Measurements from ENCODE around the gene TNPO3. TPM values are rescaled to one million over a fixed set of nuclear protein-coding genes. Genes with fewer than 3 reads are reported as not detected.

TNPO3 gene
- polyA plus RNA-seq, 1 of the 3 experiments (the other 2 are of a cell fraction): 27.8 TPM

DNA sequence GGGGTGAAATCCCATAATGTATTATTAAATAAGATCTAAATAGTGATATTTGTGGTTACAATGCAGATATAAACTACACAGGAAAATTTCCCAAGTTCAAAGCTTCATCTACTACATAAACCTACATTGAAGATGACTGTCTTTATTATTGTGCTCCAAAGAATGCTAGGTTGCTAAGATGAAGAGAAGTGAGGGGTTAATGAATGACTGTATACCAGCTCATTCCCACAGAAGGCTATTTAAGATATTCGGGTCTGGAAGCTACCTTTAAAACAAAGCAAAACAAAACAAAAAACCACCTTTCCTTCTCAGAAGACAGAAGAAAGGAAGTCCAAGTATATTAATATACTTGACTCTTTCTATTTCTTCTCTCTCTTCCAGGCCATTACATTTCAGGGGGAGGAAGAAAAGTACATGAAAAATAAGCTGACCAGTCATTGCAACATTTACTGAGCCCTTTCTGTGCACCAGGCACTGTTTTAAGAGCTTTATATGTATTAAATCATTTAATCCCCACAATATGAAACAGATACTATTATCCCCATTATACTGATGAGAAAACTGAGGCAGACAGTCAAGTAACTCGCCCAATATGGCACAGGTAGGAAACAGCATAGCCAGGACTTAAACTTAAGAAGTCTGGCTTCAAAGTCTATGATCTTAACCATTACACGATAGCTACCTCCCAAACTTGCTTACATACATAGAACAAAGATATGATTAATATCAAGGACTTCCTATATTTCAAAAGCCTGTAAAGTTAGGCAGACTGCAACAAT is 48.1 kb downstream of the TNPO3 start:
- H3K4me1 ChIP-seq (ENCODE audit: control insufficient read depth in 1 of 2, insufficient read depth in 2 of 2, low read depth in 1 of 2, low read length in 1 of 2): peaks cover 0 to 4% of the 10 kb centered on the region in 2 experiments; a peak in 1 of 4 replicates
- H3K4me2 ChIP-seq: no peak overlapping the region
- H3K9ac ChIP-seq: no peak overlapping the region
- no peak overlapping the region for H3K4me3 ChIP-seq (ENCODE audit: low read depth in 2 of 2, low read length in 1 of 2)
- peaks cover 54% of the 10 kb centered on the region for H3K79me2 ChIP-seq (ENCODE audit: insufficient read depth)
- no peak overlapping the region for H3K27ac ChIP-seq (ENCODE audit: low read depth in 2 of 2, low read length in 1 of 2)
- POLR2A ChIA-PET: interaction anchor here (0.5 kb wide), 1 partner anchor 14 kb away, joined by 3 read pairs; no protein-coding TSS in a partner anchor
- no peaks in the 10 kb centered on the region for H3K9me2 ChIP-seq
- H4K20me1 ChIP-seq (ENCODE audit: insufficient read depth): 0 out of 2 replicates have a peak, but pooled peaks cover 9% of the 10 kb centered on the region
- CTCF ChIA-PET: interaction anchor here (0.5 to 2.2 kb wide), 6 partner anchors 11 to 1356 kb away, joined by 3 to 10 read pairs (median 4); no protein-coding TSS in a partner anchor
- no peak for TF ChIP-seq MEF2A (IDR thresholded peaks at IDR 0.05; ENCODE audit: borderline replicate concordance, low read depth)
- no peak for TF ChIP-seq RAD21 (IDR thresholded peaks at IDR 0.05; ENCODE audit: low read length)
- TF ChIP-seq, protein P1, sequence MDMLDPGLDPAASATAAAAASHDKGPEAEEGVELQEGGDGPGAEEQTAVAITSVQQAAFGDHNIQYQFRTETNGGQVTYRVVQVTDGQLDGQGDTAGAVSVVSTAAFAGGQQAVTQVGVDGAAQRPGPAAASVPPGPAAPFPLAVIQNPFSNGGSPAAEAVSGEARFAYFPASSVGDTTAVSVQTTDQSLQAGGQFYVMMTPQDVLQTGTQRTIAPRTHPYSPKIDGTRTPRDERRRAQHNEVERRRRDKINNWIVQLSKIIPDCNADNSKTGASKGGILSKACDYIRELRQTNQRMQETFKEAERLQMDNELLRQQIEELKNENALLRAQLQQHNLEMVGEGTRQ (IDR thresholded peaks at IDR 0.05; ENCODE audit: borderline replicate concordance, low read depth, low read length): no peak
- TF ChIP-seq ELF1 (IDR thresholded peaks at IDR 0.05): no peak
- TF ChIP-seq NFIC (IDR thresholded peaks at IDR 0.05; ENCODE audit: borderline replicate concordance): no peak
- TF ChIP-seq TAF1 (IDR thresholded peaks at IDR 0.05; ENCODE audit: borderline replicate concordance, low read depth, low read length): no peak
- TF ChIP-seq FOXJ3 (CRISPR knock-in tag; IDR thresholded peaks at IDR 0.05): no peak
- TF ChIP-seq, protein P2, sequence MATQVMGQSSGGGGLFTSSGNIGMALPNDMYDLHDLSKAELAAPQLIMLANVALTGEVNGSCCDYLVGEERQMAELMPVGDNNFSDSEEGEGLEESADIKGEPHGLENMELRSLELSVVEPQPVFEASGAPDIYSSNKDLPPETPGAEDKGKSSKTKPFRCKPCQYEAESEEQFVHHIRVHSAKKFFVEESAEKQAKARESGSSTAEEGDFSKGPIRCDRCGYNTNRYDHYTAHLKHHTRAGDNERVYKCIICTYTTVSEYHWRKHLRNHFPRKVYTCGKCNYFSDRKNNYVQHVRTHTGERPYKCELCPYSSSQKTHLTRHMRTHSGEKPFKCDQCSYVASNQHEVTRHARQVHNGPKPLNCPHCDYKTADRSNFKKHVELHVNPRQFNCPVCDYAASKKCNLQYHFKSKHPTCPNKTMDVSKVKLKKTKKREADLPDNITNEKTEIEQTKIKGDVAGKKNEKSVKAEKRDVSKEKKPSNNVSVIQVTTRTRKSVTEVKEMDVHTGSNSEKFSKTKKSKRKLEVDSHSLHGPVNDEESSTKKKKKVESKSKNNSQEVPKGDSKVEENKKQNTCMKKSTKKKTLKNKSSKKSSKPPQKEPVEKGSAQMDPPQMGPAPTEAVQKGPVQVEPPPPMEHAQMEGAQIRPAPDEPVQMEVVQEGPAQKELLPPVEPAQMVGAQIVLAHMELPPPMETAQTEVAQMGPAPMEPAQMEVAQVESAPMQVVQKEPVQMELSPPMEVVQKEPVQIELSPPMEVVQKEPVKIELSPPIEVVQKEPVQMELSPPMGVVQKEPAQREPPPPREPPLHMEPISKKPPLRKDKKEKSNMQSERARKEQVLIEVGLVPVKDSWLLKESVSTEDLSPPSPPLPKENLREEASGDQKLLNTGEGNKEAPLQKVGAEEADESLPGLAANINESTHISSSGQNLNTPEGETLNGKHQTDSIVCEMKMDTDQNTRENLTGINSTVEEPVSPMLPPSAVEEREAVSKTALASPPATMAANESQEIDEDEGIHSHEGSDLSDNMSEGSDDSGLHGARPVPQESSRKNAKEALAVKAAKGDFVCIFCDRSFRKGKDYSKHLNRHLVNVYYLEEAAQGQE (IDR thresholded peaks at IDR 0.05; ENCODE audit: low read depth, low read length): no peak
- TF ChIP-seq, protein P3, sequence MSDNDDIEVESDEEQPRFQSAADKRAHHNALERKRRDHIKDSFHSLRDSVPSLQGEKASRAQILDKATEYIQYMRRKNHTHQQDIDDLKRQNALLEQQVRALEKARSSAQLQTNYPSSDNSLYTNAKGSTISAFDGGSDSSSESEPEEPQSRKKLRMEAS (IDR thresholded peaks at IDR 0.05; ENCODE audit: low read depth): no peak
- TF ChIP-seq TEAD4 (IDR thresholded peaks at IDR 0.05; ENCODE audit: borderline replicate concordance, insufficient read depth): no peak
- no peak for TF ChIP-seq SMC3 (IDR thresholded peaks at IDR 0.05; ENCODE audit: low read depth, low read length)
- peaks cover 5% of the 10 kb centered on the region for H3F3A ChIP-seq (replicated peaks; ENCODE audit: insufficient read depth)
- no peaks in the 10 kb centered on the region for H3K9me3 ChIP-seq
- no peak for DNase-seq
- H3K36me3 ChIP-seq (replicated peaks in 1 of 2; ENCODE audit: control insufficient read depth in 1 of 2, insufficient read depth in 2 of 2, low read length in 1 of 2): peaks cover 46 to 64% of the 10 kb centered on the region in 2 experiments
- H2AFZ ChIP-seq (ENCODE audit: low read depth): no peak overlapping the region
- 94% methylated on average over 3 of the region's 3 CpGs for WGBS (ENCODE audit: low lambda C conversion rate)
- no peaks in the 10 kb centered on the region for H3K27me3 ChIP-seq (ENCODE audit: insufficient read depth)

Data from SK-N-SH (cell line).